Vagina (tissue), 2 donors: Measurements from ENCODE around the gene HEATR5A.

Experiments used
- CTCF ChIP-seq, 3 experiments: fragments of 450-650 bp in 2 of 3; fragments of 200-600 bp in 1 of 3; sonication (generic) in 1 of 3; IDR thresholded peaks; one replicate each; pipeline ENCODE4 v1.5.1; 2017 to 2019; ENCODE audit warnings: antibody characterized with exemption in 3 of 3, mild to moderate bottlenecking in 2 of 3, moderate library complexity in 2 of 3
- POLR2A ChIP-seq, 2 donors: fragments of 450-650 bp; IDR thresholded peaks; one replicate each; pipeline ENCODE4 v1.6.1; 2017; ENCODE audit warnings: antibody characterized with exemption in 2 of 2, mild to moderate bottlenecking in 2 of 2, moderate library complexity in 2 of 2

GRCh38 chr14:31439561-31439960 lies 19.2 kb upstream of the HEATR5A start:
- TF ChIP-seq POLR2A (IDR thresholded peaks at IDR 0.05) (no peak), CTCF (IDR thresholded peaks at IDR 0.05) (no peak)
